Measurements from ENCODE around the gene ARHGEF1.
"Not testable (repeated sequence)": the region's sequence is repeated elsewhere in the genome, so short reads cannot be mapped to it uniquely, and the experiment has no call there.

ARHGEF1 gene

GRCh38 chr19:41906271-41906670, 23.3 kb downstream of the ARHGEF1 start:
- DNase-seq, result no peak

GRCh38 chr19:41906916-41907680, 24.1 kb downstream of the ARHGEF1 start:
- DNase-seq, result no peak

- DNase-seq, result no peak
These were observed 25.1 kb downstream of the ARHGEF1 start for GRCh38 chr19:41907994-41908615.

DNA sequence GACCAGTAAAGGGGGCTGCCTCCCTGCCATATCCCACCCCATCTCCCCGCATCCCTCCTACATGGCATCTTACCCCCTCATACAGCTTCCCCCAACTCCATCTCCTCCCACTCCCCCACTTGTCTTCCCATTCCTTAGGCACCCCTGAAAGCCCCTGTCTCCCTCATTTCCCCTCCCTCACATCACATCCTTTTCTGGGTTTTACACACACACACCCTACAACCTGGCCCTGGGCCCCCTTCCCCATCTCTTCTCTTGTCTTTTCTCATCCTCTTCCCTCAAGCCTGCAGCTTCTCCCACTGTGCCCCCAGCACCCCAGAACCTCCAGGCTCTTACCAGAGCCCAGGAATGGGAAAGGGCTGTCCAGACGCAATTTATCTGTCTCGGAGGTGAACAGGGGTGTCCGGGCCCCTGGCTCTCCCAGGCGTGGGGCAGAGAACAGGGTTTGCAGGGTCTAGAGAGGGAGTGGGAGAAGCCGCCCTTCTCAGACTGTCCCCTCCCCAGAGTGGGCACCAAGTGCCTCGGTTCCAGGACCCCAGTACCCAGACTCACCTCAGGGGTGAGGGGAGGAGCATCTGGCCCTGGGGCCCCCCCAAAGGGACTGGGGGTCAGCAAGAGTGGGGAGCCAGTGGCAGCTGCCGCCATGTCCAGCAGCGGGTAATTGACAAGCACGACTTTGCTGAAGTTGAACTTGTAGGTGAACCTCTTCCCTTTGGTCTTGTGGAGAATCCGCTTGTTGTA, 25.9 kb downstream of the ARHGEF1 start:
- DNase-seq, result no peak

DNA sequence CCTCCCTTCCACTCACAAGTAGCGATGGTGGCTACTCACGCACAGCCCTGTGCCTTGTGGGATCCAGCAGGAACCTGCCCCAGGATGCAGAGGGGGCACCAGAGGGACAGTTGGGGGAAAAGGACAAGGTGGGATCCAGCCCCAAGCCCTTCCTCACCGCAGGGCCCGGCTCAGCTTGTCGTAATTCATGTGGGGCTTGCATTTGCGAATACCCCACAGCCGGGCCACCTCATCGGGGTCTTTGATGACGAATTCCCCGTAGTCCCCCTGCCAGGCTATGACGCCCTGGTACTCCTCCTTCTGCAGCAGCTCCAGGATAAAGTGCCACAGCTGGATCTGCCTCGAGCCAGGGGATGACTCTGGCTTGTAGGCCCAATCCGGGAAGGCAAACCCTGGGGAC, 26.7 kb downstream of the ARHGEF1 start:
- DNase-seq, result no peak

- DNase-seq, result no peak
These were observed 27.4 kb downstream of the ARHGEF1 start for GRCh38 chr19:41910240-41910991.

GRCh38 chr19:41910992-41911888, 28.3 kb downstream of the ARHGEF1 start:
- DNase-seq, result no peak

DNA sequence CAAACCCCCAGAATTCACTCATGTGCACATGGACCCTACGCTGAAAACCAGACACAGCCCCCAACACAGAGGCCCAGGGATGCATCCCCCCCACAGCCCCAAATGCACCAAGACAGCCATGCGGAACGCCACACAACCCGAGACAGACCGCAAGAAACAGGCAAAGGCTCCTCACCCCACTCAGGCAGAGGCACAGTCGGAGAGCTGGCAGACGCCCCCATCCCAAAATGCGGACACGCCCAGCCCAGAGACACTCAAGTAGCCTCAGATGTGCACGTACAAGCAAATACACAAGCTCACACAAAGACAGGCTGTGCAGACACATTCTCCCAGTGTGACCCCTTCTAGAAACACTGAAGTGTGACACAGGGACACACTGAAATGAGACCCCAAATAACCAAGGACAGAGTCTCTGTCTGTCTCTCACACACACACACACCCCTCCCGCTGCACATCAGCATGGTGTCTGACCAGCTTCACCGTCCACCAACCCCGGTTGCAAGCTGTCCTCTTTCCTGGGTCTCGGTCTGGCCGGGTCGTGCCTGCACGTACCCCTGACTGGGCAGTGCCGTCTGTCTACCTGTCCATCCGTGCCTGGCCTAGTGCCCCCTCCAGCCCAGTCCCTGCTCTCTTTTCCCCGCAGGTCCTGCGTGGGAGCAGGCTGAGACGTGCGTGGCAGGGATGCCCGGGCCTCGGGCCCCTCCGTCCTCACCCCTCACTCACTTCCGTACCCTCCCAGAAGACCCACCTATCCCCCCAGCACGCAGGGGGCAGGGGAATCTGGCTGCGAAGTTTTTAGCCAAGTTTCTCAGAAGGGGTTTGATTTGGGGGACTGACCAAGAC, 29.1 kb downstream of the ARHGEF1 start:
- DNase-seq, result no peak

DNA sequence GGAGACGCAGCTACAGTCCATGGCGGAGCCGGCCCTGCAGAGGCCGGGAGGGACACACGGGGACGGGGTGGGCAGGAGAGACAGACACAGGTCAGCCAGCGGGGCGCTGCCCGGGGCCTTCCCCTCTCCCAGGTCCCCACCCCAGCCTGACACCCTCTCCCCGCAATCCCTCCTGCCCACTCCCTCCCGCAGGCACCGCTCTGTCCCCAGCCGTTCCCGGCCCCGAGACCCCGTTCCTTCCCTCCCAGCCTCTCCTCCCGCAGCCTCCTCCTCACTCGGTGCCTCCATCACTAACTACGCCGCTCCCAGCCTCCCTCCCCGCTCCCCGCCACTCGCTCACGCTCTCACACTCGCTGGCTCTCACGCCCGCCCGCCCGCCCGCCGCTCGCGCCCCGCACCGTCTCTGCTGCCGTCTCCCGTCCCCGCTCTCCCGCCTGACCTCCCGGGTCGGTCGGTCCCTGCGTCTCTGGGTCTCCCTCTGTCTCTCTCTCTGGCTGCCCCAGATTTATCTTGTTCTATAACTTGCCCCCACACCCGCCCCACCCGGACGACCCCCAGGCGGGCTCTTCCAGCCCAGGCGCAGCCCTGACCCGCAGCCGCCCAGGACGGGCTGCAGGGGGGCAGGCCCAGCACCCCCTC, 30.0 kb downstream of the ARHGEF1 start:
- no peak for DNase-seq

DNA sequence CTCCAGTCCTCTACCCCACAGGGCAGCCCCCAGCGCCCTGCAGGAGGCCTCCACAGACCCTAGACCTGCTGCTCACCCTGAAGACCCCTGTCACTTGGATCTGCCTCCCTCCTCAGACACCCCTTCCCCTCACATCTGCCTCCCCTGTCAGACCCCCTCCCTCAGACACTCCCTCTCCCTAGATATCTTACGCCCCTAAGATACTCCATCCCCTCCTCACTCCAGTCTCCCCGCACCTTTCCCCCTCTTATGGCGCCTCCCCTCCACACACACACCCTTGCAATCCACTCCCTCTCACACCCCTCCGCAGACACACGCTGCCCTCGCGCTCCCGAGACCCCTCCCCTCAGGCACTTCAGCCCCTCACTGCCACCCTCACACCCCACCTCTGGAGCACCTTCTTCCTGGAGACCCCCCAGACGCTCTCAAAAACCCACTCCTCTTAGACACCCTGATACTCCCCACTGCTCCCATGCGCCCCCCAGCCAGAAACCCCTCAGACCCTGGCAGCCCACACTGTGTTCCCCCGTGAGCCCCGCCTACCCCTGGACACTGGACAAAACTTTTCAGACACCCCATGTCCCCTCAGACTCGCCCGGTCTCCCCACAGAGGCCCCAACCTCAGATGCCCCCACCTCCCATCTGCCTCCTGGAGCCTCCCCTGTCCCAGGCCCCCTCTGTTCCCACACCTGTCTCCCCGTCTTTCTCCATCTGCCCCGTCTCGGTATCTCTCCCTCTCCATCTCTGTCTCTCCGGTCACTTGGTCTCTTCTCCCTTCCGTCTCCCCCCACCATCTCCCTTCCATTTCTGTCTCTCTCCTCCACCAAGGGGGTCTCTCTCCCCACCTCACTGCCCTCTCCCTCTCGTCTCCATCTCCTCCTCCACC, 30.8 kb downstream of the ARHGEF1 start:
- DNase-seq, result no peak

DNA sequence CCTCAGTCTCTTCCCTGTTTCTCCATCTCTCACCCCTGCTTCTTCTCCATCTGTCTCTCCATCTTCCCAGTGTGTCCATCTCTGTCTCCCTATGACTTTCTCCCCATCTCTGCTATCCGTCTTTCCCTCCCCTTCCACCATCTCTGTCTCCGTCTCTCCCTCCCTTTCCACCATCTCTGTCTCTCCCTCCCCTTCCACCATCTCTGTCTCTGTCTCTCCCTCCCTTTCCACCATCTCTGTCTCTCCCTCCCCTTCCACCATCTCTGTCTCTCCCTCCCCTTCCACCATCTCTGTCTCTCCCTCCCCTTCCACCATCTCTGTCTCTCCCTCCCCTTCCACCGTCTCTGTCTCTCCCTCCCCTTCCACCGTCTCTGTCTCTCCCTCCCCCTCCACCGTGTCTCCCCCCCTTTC, 31.4 kb downstream of the ARHGEF1 start:
- not testable (repeated sequence) for DNase-seq

GRCh38 chr19:41915021-41915775, 32.2 kb downstream of the ARHGEF1 start:
- no peak for DNase-seq

- DNase-seq, result no peak
These were observed 32.9 kb downstream of the ARHGEF1 start for GRCh38 chr19:41915776-41916414.

DNA sequence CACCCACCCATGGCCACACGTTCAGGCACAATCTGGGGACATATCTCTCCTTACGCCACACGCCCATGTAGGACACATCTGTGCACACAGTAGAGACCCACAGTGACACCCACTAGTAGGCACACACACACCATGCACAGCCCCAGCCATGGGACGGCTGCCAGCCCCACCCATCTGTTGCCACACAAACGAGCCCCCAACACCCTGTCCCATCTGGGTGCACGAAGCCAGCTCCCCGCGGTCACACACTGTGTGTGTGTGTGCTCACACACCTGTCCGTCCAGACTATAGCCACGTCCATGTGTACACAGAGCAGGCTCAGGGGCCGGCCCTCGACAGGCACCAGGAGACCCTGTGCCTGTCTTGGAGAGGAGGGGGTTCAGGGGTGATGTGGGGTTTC, 34.7 kb downstream of the ARHGEF1 start:
- DNase-seq, result no peak

DNA sequence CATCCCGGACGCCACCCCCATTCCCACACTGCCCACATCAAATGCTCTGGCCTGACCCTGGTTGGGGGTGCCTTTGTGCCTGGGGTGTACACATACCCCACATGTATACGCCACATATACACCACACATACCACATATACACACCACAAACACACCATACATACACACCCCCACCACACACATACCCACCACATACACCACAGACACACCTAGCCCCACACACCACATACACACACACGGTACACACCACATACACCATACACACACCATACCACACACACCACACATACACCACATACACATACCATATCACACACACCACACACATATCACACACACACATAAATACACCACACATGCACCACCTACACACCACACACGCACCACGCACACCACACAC, 35.1 kb downstream of the ARHGEF1 start:
- DNase-seq, result no peak

DNA sequence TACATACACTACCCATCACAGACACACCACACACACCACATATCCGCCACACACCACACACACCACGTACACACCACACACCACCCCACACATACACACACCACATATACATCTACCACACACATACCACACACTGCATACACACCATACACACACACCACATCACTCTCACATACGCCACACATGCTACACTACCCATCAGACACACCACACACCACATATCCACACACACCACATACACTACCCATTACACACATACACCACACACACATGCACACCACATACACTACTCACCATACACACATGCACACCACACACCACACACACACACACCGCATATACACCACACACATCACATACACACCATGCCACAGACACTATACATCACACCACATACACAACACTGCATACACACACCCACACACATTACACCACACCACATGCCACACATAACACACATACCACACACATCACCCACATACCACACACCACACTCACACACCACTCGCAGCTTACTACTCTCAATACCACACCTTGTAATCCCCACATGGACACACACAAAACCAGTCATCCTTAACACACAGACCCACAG, 35.8 kb downstream of the ARHGEF1 start:
- no peak for DNase-seq

GRCh38 chr19:41919948-41920712, 37.1 kb downstream of the ARHGEF1 start:
- no peak for DNase-seq
